Measurements from ENCODE around the gene PDE1C.

- TF ChIP-seq CTCF (conservative IDR thresholded peaks at IDR 0.05; ENCODE audit: low read length) (no peak), EZH2phosphoT487 (IDR thresholded peaks at IDR 0.05; ENCODE audit: borderline replicate concordance, low read depth, low read length) (no peak)
These were observed 32.2 kb upstream of the PDE1C start for GRCh38 chr7:32102432-32102873.
